DND-41 (cell line): ENCODE results near the gene SLC34A3.

Experiments used
- ATAC-seq: fragments of 200-7000 bp; cut with Tn5 transposase; 3 replicates; pipeline ENCODE4 v1.9.1; 2021; ENCODE audit warnings: low read depth; ENCODE audit not compliant: insufficient read depth
- DNase-seq: peaks from one replicate; pipeline ENCODE4 v3.0.0-alpha.2; 2020
- H2AFZ ChIP-seq: 2 replicates; pipeline ENCODE4 v1.6.0; 2012; ENCODE audit warnings: low read depth, low read length
- H3K27ac ChIP-seq: 2 replicates; pipeline ENCODE4 v1.5.1; 2012; ENCODE audit warnings: low read length, inconsistent platforms
- H3K27me3 ChIP-seq: fragments of 200-600 bp; sonication (generic); 2 replicates; pipeline ENCODE4 v1.6.0; 2012; ENCODE audit warnings: low read length, mild to moderate bottlenecking, inconsistent platforms; ENCODE audit not compliant: insufficient read depth, poor library complexity
- H3K36me3 ChIP-seq: 2 replicates; pipeline ENCODE4 v1.5.1; 2012; ENCODE audit warnings: low read length, inconsistent platforms; ENCODE audit not compliant: insufficient read depth
- H3K4me1 ChIP-seq: 2 replicates; pipeline ENCODE4 v1.5.1; 2012; ENCODE audit warnings: mild to moderate bottlenecking, low read length; ENCODE audit not compliant: insufficient read depth
- H3K4me2 ChIP-seq: 2 replicates; pipeline ENCODE4 v1.6.0; 2012; ENCODE audit warnings: mild to moderate bottlenecking, moderate library complexity, low read length, inconsistent platforms; ENCODE audit not compliant: insufficient read depth
- H3K4me3 ChIP-seq, 2 experiments: fragments of 200-600 bp in 1 of 2; shearing (Covaris generic) in 1 of 2; 2 replicates each; pipeline ENCODE4 v1.5.1; 2012 to 2016; ENCODE audit warnings: inconsistent platforms in 2 of 2, low read length in 2 of 2, mild to moderate bottlenecking in 2 of 2, low read depth in 1 of 2, moderate library complexity in 1 of 2
- H3K79me2 ChIP-seq: 2 replicates; pipeline ENCODE4 v1.6.0; 2012; ENCODE audit warnings: low read length, inconsistent platforms; ENCODE audit not compliant: insufficient read depth
- H3K9ac ChIP-seq: 2 replicates; pipeline ENCODE4 v1.6.0; 2012; ENCODE audit warnings: low read depth, mild to moderate bottlenecking, inconsistent platforms, low read length, moderate library complexity
- H3K9me3 ChIP-seq: 2 replicates; pipeline ENCODE4 v1.5.1; 2012; ENCODE audit warnings: low read length, moderate library complexity, mild to moderate bottlenecking, inconsistent platforms; ENCODE audit not compliant: insufficient read depth, severe bottlenecking
- H4K20me1 ChIP-seq: 2 replicates; pipeline ENCODE4 v1.6.0; 2012; ENCODE audit warnings: low read length; ENCODE audit not compliant: insufficient read depth
- EZH2 ChIP-seq: IDR thresholded peaks from 3 replicates; pipeline ENCODE4 v1.6.1; 2012; ENCODE audit warnings: borderline replicate concordance, low read depth, mild to moderate bottlenecking, moderate library complexity, low read length, inconsistent platforms; ENCODE audit not compliant: severe bottlenecking
- TF ChIP-seq, protein P1 (sequence below): IDR thresholded peaks from 2 replicates; pipeline ENCODE4 v1.5.1; 2012; ENCODE audit warnings: borderline replicate concordance, low read length, moderate library complexity, mild to moderate bottlenecking; ENCODE audit not compliant: poor library complexity, severe bottlenecking; ENCODE audit errors: extremely low read depth

The SLC34A3 gene

DNA sequence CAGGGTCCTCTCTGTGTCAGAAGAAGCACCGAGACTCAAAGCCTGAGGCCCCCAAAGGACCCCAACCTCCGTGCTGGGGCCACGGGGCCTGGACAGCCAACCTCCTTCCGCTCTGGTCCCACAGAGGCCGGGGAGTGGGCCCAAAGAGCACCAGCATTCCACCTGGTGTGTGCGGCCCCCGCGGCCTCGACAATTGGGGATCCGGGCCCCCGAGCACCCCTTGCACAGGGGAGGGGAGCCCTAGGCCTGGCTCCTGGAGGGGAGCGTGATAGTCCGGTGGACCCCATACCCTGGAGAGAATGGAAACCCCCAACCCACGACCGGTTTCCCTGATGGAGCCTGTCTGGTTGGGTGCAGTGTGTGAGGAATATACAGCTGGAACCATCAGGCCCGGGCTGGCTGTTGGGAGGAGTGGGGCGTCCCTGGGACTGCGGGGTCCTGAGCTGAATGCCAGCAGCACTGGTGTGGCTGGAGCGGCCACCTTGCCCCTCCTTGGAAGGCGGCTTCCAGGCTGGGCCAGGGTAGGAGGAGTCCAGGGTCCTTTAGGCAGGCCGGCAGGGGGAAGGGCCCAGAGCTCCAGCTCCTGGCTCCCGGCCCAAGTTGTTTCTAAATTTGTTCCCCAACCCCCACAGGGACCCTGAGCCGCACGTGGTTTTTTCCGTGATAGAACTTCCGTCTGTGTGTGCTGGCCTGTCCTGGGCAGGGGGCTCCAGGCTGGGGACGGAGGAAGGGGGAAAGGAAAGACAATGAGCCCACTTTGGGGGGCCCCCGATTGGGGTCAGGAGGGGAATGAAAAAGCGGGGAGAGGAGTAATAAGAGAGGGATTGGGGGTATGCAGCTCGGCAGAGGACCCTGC is 46.0 kb downstream of the SLC34A3 start:
- DNase-seq (no peak), ATAC-seq (no peak)
- Histone ChIP-seq H3K79me2 (0 out of 2 replicates have a peak, but pooled peaks cover 2% of the 10 kb centered on the region), H3K4me2 (no peak overlapping the region), H3K36me3 (peaks cover 18% of the 10 kb centered on the region), H3K9ac (no peak overlapping the region), H3K9me3 (no peaks in the 10 kb centered on the region), H3K4me1 (no peaks in the 10 kb centered on the region), H3K27me3 (no peaks in the 10 kb centered on the region), H2AFZ (no peak overlapping the region), H4K20me1 (peaks cover 28% of the 10 kb centered on the region), H3K4me3 (no peak overlapping the region), H3K27ac (no peak overlapping the region)
- TF ChIP-seq, protein P1, sequence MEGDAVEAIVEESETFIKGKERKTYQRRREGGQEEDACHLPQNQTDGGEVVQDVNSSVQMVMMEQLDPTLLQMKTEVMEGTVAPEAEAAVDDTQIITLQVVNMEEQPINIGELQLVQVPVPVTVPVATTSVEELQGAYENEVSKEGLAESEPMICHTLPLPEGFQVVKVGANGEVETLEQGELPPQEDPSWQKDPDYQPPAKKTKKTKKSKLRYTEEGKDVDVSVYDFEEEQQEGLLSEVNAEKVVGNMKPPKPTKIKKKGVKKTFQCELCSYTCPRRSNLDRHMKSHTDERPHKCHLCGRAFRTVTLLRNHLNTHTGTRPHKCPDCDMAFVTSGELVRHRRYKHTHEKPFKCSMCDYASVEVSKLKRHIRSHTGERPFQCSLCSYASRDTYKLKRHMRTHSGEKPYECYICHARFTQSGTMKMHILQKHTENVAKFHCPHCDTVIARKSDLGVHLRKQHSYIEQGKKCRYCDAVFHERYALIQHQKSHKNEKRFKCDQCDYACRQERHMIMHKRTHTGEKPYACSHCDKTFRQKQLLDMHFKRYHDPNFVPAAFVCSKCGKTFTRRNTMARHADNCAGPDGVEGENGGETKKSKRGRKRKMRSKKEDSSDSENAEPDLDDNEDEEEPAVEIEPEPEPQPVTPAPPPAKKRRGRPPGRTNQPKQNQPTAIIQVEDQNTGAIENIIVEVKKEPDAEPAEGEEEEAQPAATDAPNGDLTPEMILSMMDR, result no peak
- no peak for TF ChIP-seq EZH2

DNA sequence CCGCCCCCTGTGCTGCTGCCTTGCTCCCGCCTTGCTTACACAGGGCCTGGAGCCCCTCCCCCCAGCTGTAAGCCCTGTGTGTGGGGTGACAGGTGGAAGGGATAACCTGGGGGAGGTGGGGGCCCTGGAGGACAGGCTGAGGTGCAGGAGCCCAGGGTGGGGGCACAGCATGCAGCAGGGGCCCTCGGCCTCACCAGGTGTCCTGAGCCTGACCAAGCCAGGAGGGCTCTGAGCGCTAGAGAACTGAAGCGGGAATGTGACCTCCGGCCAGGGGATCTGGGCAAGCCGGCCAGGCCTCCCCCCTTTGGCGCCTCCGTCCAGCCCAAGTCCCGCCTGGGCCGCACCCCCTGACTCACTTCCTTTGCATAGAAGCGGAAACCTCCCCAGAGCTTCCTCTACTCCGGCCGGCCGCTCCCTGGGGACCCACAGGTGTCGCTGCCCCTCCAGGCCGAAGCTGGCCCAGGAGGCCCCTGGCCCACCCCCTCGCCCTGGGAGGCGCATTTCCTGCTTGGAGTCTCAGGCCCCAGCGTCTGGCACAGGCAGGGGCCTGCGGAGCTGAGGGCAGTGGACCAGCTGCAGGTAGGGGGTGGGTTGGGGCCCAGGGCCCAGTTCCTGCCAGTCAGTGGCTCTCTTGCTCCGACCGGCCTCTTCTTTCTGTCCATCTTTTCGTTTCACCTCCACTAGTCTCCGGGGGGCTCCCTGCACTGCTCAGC is 46.8 kb downstream of the SLC34A3 start, which contains the start of gene TOR4A:
Gene TOR4A, plus strand, starts transcription at position 398 of the 713 bp plus-strand sequence. CDS start 964 bp downstream, outside the sequence.
- no peak for TF ChIP-seq EZH2
- TF ChIP-seq, protein P1, result no peak
- H3K27me3 ChIP-seq, result no peaks in the 10 kb centered on the region
- 0 out of 2 replicates have a peak, but pooled peaks cover 2% of the 10 kb centered on the region for H3K79me2 ChIP-seq
- no peak within 1 kb of the TSS for H3K4me2 ChIP-seq
- peak; percentile 23; the same call in 1 of the 3 replicates for ATAC-seq
- no peak within 1 kb of the TSS for H3K27ac ChIP-seq
- peaks cover 11% of the 10 kb centered on the region for H3K36me3 ChIP-seq
- H3K4me3 ChIP-seq, result no peak within 1 kb of the TSS
- H4K20me1 ChIP-seq, result peaks cover 20% of the 10 kb centered on the region
- H3K4me1 ChIP-seq, result no peaks in the 10 kb centered on the region
- no peak for DNase-seq
- no peak within 1 kb of the TSS for H3K9ac ChIP-seq
- H2AFZ ChIP-seq, result no peak within 1 kb of the TSS
- H3K9me3 ChIP-seq, result no peaks in the 10 kb centered on the region

- H3K4me3 ChIP-seq, result no peak overlapping the region
- no peak for DNase-seq
Observed at GRCh38 chr9:137278061-137278701, 47.5 kb downstream of the SLC34A3 start.

More at GRCh38 chr9:137278061-137278701, 47.5 kb downstream of the SLC34A3 start:
- no peak overlapping the region for H3K9ac ChIP-seq
- H3K27ac ChIP-seq, result no peak overlapping the region
- H3K9me3 ChIP-seq, result no peaks in the 10 kb centered on the region
- H3K4me1 ChIP-seq, result no peaks in the 10 kb centered on the region
- no peak for ATAC-seq
- H3K4me2 ChIP-seq, result no peak overlapping the region
- no peaks in the 10 kb centered on the region for H3K27me3 ChIP-seq
- H3K36me3 ChIP-seq, result peaks cover 4% of the 10 kb centered on the region; the same call in 1 of the 2 replicates
- TF ChIP-seq EZH2, result no peak
- TF ChIP-seq, protein P1, result no peak
- no peak overlapping the region for H2AFZ ChIP-seq
- H4K20me1 ChIP-seq, result peaks cover 13% of the 10 kb centered on the region
- 0 out of 2 replicates have a peak, but pooled peaks cover 2% of the 10 kb centered on the region for H3K79me2 ChIP-seq
